ENCODE data around the gene EIPR1. TPM values are rescaled to one million over a fixed set of nuclear protein-coding genes. Genes with fewer than 3 reads are reported as not detected.

The EIPR1 gene
- polyA plus RNA-seq, 1 experiment = 49.2 TPM

- TF ChIP-seq CTCF (IDR thresholded peaks at IDR 0.05; ENCODE audit: insufficient read depth, low read depth, low read length) = no peak
- Histone ChIP-seq H3K27me3 (ENCODE audit: control insufficient read depth, insufficient read depth, low read length) (no peaks in the 10 kb centered on the region), H3K36me3 (ENCODE audit: control insufficient read depth, insufficient read depth, low read length) (peaks cover 9% of the 10 kb centered on the region), H3K4me3 (ENCODE audit: low read depth, low read length) (no peak overlapping the region)
- DNase-seq (ENCODE audit: low read depth) = no peak
- POLR2A ChIA-PET = no interaction called here
- CTCF ChIA-PET = interaction anchor here (1.1 kb wide), 1 partner anchor 33 kb away, joined by 3 read pairs; no protein-coding TSS in a partner anchor
Measured at GRCh38 chr2:3336844-3337243, 40.8 kb downstream of the EIPR1 start.

DNA sequence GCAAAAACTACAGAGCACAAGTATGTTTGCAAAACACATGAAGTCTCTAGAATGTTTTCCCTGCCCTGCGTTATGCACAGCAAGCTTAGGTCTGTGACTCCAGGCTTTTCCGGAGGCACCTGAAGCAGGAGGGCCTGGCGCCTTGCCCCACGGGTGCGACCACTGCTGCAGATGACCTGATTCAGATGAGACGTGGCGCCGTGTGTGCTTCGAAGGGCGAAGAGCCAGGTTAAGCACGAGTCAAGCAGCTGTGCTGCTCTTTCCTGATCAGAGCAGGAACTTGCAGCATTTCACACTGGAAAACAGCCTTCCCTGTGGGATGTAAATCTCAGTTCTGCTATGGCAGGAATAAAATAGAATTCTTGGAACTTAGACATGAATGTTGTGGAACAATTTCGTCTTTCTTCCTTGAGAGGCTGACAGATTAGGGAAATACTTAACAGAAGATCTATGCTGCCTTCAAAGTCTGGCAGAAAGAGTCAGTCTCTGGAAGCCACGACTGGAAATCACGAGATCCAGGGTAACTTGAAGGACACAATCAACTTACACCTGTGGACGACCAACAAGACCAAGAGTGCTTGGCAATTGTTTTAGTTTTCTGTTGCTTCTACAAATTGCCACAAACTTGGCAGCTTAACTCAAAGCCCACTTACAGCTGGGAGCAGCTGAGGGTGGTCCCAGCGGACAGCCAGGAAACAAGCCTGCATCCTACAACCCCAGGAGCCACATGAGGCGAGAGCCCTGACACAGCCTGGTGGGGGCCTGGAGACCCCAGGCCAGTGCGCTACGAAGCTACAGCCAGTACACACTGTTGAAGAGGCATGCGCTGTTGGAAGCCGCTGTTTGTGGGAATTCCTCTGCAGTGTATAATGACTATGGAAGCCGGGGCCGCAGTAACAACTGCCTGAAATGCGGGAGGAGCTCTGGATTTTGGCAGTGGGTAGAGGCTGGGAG, 42.9 kb downstream of the EIPR1 start:
- CTCF ChIA-PET = no interaction called here
- Histone ChIP-seq H3K4me3 (ENCODE audit: low read depth, low read length) (no peak overlapping the region), H3K27me3 (ENCODE audit: control insufficient read depth, insufficient read depth, low read length) (no peaks in the 10 kb centered on the region), H3K36me3 (ENCODE audit: control insufficient read depth, insufficient read depth, low read length) (peaks cover 9% of the 10 kb centered on the region)
- no peak for DNase-seq (ENCODE audit: low read depth)
- TF ChIP-seq CTCF (IDR thresholded peaks at IDR 0.05; ENCODE audit: insufficient read depth, low read depth, low read length) = no peak
- POLR2A ChIA-PET = no interaction called here

DNA sequence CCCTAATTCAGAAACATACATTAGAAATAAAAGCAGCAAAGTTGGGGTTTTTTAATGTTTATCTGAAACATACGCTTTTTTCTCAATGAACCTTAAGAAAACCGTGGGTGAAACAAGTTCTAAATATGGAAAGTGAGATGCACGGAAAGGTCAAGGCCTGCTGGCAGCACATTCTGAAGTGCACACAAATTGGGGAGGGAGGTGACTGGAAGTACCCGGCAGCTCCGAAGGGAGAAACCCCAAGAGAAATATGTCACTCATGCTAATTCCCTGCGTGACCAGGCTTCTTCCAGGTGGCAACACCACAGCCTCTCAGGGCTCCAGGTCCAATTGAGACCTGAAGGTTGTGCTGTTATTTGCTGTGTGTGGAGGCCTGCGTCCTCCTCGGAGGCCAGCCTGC, 45.5 kb downstream of the EIPR1 start:
- ChIA-PET CTCF (no interaction called here), POLR2A (no interaction called here)
- H3K4me3 ChIP-seq (ENCODE audit: low read depth, low read length) = no peak overlapping the region
- no peaks in the 10 kb centered on the region for H3K27me3 ChIP-seq (ENCODE audit: control insufficient read depth, insufficient read depth, low read length)
- no peak for TF ChIP-seq CTCF (IDR thresholded peaks at IDR 0.05; ENCODE audit: insufficient read depth, low read depth, low read length)
- DNase-seq (ENCODE audit: low read depth) = no peak
- H3K36me3 ChIP-seq (ENCODE audit: control insufficient read depth, insufficient read depth, low read length) = peaks cover 9% of the 10 kb centered on the region

GRCh38 chr2:3329491-3329890, 48.1 kb downstream of the EIPR1 start:
- peaks cover 4% of the 10 kb centered on the region for H3K36me3 ChIP-seq (ENCODE audit: control insufficient read depth, insufficient read depth, low read length)
- CTCF ChIA-PET = interaction anchor here (0.5 kb wide), 1 partner anchor 15 kb away, joined by 3 read pairs; no protein-coding TSS in a partner anchor
- no peaks in the 10 kb centered on the region for H3K27me3 ChIP-seq (ENCODE audit: control insufficient read depth, insufficient read depth, low read length)
- POLR2A ChIA-PET = no interaction called here
- H3K4me3 ChIP-seq (ENCODE audit: low read depth, low read length) = no peak overlapping the region
- no peak for TF ChIP-seq CTCF (IDR thresholded peaks at IDR 0.05; ENCODE audit: insufficient read depth, low read depth, low read length)
- DNase-seq (ENCODE audit: low read depth) = no peak

GRCh38 chr2:3326871-3327270, 50.7 kb downstream of the EIPR1 start:
- no peak for TF ChIP-seq CTCF (IDR thresholded peaks at IDR 0.05; ENCODE audit: insufficient read depth, low read depth, low read length)
- Histone ChIP-seq H3K27me3 (ENCODE audit: control insufficient read depth, insufficient read depth, low read length) (no peaks in the 10 kb centered on the region), H3K36me3 (ENCODE audit: control insufficient read depth, insufficient read depth, low read length) (peaks cover 2% of the 10 kb centered on the region; the same call in 1 of the 2 replicates), H3K4me3 (ENCODE audit: low read depth, low read length) (no peak overlapping the region)
- DNase-seq (ENCODE audit: low read depth) = no peak
- ChIA-PET POLR2A (no interaction called here), CTCF (interaction anchor here (1.0 kb wide), 1 partner anchor 24 kb away, joined by 4 read pairs; no protein-coding TSS in a partner anchor)
